Endothelial cell (in vitro differentiated cells): ENCODE results near the gene P2RX2. TPM values are rescaled to one million over a fixed set of nuclear protein-coding genes. Genes with fewer than 3 reads are reported as not detected.

Source experiments
- DNase-seq: peaks from one replicate; pipeline ENCODE4 v3.0.0; 2021; ENCODE audit warnings: low spot score
- H3K27ac Mint-ChIP-seq: one replicate; pipeline ENCODE4 v1.8.0; 2021; ENCODE audit warnings: mixed read lengths, inconsistent platforms; ENCODE audit not compliant: unreplicated experiment
- H3K27me3 Mint-ChIP-seq: one replicate; pipeline ENCODE4 v1.8.0; 2021; ENCODE audit warnings: mild to moderate bottlenecking, moderate library complexity, mixed read lengths, inconsistent platforms; ENCODE audit not compliant: unreplicated experiment
- H3K36me3 Mint-ChIP-seq: one replicate; pipeline ENCODE4 v1.8.0; 2021; ENCODE audit warnings: mild to moderate bottlenecking, low read depth, mixed read lengths, inconsistent platforms; ENCODE audit not compliant: unreplicated experiment
- H3K4me1 Mint-ChIP-seq: one replicate; pipeline ENCODE4 v1.8.0; 2021; ENCODE audit warnings: mild to moderate bottlenecking, mixed read lengths, inconsistent platforms; ENCODE audit not compliant: unreplicated experiment
- H3K4me3 Mint-ChIP-seq: one replicate; pipeline ENCODE4 v1.8.0; 2021; ENCODE audit warnings: mild to moderate bottlenecking, mixed read lengths, inconsistent platforms; ENCODE audit not compliant: unreplicated experiment
- H3K9me3 Mint-ChIP-seq: one replicate; pipeline ENCODE4 v1.8.0; 2021; ENCODE audit warnings: mixed read lengths, inconsistent platforms; ENCODE audit not compliant: unreplicated experiment
- total RNA-seq: library from RNA; stranded (reverse); fragmentation: NEBNext Ultra II Directional; extraction: Animal tissue kit (Norgen Biotek cat#: 25700); gene quantifications from one replicate; pipeline ENCODE4 v1.2.1, GENCODE V29; 2021; ENCODE audit not compliant: unreplicated experiment
- TF ChIP-seq, protein P1 (sequence below): fragments of 200-600 bp; sonication (generic); IDR thresholded peaks from one replicate; pipeline ENCODE4 v1.5.0; 2021; ENCODE audit warnings: antibody characterized with exemption; ENCODE audit not compliant: unreplicated experiment

P2RX2 gene
- total RNA-seq, 1 donor from 2014 or later, result not detected

DNA sequence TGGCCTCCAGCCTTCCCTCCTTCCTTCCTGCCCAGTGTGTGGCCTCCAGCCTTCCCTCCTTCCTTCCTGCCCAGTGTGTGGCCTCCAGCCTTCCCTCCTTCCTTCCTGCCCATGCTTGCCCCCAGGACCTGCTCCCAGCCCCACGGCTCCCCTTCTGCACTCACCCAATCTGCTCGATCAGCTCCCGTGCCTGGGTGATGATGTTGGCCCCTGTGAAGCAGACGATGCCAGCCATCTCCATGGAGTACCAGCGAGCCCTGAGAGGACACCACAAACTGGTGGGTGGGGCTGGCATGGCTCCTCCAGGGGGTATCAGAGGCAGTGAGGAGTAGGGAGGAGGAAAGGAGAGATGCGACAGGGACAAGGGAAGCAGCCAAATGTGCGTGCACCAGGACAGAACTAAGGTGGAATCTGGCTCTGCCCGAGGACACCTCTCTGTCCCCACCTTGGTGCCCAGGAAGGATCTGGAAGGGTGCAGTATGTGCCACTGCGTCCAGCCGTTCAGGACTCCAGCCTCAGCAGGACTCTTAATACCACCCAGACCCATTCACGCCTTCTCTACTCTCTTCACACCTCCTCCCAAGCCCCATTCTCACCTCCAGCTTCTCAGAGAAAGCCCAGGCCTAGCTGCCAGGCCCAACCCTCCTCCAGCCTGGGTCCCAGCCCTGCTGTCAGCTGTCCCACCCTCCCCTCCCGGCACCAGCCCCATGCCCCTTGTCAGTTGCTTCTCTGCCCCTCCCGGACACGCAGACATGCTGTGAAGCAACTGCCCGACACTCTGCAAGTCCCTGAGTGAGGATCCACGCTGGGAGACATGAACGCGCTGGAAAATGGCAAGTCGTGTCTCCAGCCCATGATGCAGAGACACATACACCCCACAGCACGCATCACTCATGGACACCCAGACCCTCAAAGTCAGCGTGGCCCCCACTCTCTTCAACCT lies 45.9 kb downstream of the P2RX2 start:
- DNase-seq, result no peak
- Mint-ChIP-seq H3K4me3 (peak overlapping the region; percentile 52), H3K36me3 (peaks cover 64% of the 10 kb centered on the region)

GRCh38 chr12:132665149-132665491 lies 46.5 kb downstream of the P2RX2 start:
- no peak overlapping the region for H3K27ac Mint-ChIP-seq
- H3K9me3 Mint-ChIP-seq, result no peaks in the 10 kb centered on the region
- no peak overlapping the region for H3K4me3 Mint-ChIP-seq
- peaks cover 61% of the 10 kb centered on the region for H3K4me1 Mint-ChIP-seq
- peaks cover 59% of the 10 kb centered on the region for H3K36me3 Mint-ChIP-seq
- TF ChIP-seq, protein P1, sequence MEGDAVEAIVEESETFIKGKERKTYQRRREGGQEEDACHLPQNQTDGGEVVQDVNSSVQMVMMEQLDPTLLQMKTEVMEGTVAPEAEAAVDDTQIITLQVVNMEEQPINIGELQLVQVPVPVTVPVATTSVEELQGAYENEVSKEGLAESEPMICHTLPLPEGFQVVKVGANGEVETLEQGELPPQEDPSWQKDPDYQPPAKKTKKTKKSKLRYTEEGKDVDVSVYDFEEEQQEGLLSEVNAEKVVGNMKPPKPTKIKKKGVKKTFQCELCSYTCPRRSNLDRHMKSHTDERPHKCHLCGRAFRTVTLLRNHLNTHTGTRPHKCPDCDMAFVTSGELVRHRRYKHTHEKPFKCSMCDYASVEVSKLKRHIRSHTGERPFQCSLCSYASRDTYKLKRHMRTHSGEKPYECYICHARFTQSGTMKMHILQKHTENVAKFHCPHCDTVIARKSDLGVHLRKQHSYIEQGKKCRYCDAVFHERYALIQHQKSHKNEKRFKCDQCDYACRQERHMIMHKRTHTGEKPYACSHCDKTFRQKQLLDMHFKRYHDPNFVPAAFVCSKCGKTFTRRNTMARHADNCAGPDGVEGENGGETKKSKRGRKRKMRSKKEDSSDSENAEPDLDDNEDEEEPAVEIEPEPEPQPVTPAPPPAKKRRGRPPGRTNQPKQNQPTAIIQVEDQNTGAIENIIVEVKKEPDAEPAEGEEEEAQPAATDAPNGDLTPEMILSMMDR, result no peak
- DNase-seq, result no peak
- peaks cover 11% of the 10 kb centered on the region for H3K27me3 Mint-ChIP-seq

More for the DNA sequence above, 45.9 kb downstream of the P2RX2 start:
- H3K27ac Mint-ChIP-seq, result no peak overlapping the region
- no peaks in the 10 kb centered on the region for H3K9me3 Mint-ChIP-seq
- peaks cover 64% of the 10 kb centered on the region for H3K4me1 Mint-ChIP-seq
- H3K27me3 Mint-ChIP-seq, result peaks cover 13% of the 10 kb centered on the region
- TF ChIP-seq, protein P1, result no peak

- H3K4me1 Mint-ChIP-seq, result peaks cover 54% of the 10 kb centered on the region
- DNase-seq, result no peak
- H3K9me3 Mint-ChIP-seq, result no peaks in the 10 kb centered on the region
- H3K4me3 Mint-ChIP-seq, result peak overlapping the region; percentile 52
- H3K27ac Mint-ChIP-seq, result no peak overlapping the region
- H3K36me3 Mint-ChIP-seq, result peaks cover 53% of the 10 kb centered on the region
- TF ChIP-seq, protein P1, result no peak
- H3K27me3 Mint-ChIP-seq, result peaks cover 11% of the 10 kb centered on the region
These were observed 47.2 kb downstream of the P2RX2 start for GRCh38 chr12:132665794-132666193.

DNA sequence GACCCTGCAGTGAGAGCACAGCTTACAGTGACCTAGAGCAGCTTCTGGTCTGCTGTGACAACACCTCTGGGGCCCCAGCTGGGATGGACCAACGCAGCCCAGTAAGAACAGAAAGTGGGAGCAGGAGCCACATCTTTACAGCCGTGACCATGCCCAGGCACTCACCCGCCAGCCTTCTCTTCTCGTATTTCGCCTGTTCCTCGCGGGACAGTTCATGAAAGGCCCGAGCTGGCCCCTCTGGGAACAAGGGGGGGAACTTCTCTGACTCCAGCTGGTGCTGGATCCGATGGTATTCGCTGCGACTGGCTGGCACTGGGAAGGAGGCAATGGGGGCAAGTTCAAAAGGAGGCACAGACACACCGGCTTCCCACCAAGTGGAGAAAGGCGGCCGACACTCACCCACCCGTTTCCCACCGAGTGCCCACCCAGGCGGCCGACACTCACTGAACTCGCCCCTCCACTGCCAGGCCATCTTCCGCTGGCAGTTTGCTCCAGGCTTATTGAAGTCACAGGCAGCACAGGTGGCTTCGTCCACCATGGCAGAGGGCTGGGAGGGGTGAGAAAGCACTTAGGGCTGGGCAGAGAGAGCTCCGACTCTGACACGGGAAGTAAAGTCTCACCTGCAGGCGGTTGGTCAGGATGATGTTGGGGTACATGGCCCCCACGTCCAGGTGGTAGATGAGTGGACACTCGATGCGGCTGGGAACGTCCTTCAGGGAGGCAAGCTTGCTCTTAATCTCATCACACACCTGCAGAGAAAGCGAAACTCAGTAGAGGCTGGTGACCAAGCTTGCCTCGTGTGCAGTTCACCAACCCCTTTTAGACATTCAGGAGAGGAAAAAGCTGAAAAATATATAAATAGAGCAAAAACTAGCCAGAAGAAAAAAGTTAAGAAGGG lies 49.9 kb downstream of the P2RX2 start:
- TF ChIP-seq, protein P1, result no peak
- Mint-ChIP-seq H3K4me1 (peaks cover 31% of the 10 kb centered on the region), H3K27ac (no peak overlapping the region), H3K36me3 (peaks cover 43% of the 10 kb centered on the region), H3K4me3 (no peak overlapping the region), H3K9me3 (no peaks in the 10 kb centered on the region), H3K27me3 (peaks cover 7% of the 10 kb centered on the region)
- DNase-seq, result no peak
